T-helper 9 cell (primary cell): ENCODE results near the gene PDCD2L.
"Not testable (repeated sequence)": the region's sequence is repeated elsewhere in the genome, so short reads cannot be mapped to it uniquely, and the experiment has no call there.

Experiments used
- DNase-seq: peaks from one replicate; pipeline ENCODE4 v3.0.0-alpha.2; 2020
- total RNA-seq, 2 donors: gene quantifications; one replicate each; lab custom pipeline; 2026; lab: John Stamatoyannopoulos, UW

Gene PDCD2L, protein sequence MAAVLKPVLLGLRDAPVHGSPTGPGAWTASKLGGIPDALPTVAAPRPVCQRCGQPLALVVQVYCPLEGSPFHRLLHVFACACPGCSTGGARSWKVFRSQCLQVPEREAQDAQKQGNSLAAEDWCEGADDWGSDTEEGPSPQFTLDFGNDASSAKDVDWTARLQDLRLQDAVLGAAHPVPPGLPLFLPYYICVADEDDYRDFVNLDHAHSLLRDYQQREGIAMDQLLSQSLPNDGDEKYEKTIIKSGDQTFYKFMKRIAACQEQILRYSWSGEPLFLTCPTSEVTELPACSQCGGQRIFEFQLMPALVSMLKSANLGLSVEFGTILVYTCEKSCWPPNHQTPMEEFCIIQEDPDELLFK
- 2.2 to 6.1 reads per million in 2 donors for total RNA-seq

DNA sequence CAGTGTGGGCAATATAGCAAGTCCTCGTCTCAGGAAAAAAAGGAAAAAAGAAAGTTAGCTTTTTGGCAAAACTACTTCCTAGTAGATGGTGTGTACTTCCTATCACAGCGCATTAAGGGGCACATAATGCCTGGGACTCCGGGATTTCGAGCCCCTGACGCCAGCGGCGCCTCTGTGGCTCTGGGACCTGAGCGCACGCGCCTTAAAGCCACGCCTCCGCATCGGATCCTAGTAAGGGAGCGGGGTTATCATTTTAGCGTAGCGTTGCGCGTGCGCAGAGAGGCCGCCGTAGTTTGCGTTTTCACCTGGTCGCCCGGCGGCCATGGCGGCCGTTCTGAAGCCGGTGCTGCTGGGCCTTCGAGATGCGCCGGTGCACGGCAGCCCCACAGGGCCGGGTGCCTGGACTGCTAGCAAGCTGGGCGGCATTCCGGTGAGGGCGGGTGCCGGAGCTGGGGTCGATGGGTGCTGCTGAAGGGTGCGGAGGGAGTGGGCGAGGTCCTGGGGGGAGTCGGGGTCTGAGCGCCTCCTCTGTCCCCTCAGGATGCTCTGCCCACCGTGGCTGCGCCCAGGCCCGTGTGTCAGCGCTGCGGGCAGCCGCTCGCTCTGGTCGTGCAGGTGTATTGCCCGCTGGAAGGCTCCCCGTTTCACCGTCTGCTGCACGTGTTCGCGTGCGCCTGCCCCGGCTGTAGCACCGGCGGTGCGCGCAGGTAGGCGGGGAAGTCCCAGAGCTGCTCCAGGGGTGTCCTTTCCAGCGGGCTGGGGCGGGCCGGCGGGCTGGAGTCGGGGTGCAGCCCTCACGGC lies at the start of gene PDCD2L:
TSS of gene PDCD2L (plus strand) at position 291 of the 801 bp plus-strand sequence. CDS start at position 323, 32 bp downstream.
- peak; percentile 90 for DNase-seq

DNA sequence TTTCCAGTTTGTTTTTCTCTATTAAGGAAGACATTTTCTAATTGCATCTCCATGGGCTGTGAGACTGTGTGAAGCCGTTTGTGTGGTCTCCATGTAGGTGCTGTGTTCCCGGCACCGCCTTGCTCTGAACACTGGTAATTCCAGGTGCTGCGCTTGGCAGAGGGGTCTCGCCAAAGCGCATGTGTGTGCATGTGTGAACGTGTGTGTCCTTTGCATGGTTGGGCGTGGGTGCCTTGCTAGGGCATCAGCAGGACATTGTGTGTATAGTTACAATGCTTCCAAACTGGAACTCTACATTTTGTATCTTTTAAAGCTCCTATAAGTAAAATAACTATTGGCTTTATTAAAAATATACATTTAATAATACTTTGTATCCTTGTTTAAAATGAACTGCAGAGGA lies 49.0 kb upstream of the PDCD2L start:
- DNase-seq, result no peak

DNA sequence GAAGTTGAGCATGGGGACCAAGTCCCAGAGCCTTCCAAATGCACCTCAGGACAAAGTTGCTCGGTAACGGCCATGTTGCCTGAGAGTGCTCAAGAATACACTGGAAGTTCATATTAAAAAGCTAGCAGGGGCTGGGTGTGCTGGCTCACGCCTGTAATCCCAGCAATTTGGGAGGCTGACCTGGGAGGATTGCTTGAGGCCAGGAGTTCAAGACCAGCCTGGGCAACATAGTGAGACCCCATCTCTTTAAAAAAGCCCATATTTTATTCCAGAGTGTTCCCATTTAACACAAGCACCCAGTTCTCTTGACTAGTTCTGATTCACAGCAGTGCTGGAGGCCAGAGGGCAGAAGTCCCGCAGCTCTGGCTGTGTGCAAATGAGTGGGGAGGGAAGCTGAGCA lies 47.3 kb upstream of the PDCD2L start:
- no peak for DNase-seq

DNA sequence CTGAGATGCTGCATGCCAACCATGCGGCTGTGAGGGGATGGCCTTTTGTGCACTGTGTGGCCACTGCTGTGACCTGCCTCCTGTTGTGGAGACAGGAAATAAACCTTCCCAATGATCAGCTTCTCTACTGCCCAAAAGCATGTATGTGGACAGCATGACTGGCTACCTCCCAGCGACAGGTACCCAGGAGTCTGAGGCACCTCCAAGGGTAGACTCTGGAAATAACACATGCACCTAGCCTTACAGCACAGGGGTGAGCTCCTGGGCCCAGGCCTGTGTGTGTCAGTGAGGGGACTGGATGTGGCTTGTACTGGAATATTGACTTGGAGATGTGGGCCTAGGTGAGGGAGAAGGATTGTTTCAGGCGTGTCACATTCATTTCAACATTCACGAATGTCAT lies 46.8 kb upstream of the PDCD2L start:
- no peak for DNase-seq

DNA sequence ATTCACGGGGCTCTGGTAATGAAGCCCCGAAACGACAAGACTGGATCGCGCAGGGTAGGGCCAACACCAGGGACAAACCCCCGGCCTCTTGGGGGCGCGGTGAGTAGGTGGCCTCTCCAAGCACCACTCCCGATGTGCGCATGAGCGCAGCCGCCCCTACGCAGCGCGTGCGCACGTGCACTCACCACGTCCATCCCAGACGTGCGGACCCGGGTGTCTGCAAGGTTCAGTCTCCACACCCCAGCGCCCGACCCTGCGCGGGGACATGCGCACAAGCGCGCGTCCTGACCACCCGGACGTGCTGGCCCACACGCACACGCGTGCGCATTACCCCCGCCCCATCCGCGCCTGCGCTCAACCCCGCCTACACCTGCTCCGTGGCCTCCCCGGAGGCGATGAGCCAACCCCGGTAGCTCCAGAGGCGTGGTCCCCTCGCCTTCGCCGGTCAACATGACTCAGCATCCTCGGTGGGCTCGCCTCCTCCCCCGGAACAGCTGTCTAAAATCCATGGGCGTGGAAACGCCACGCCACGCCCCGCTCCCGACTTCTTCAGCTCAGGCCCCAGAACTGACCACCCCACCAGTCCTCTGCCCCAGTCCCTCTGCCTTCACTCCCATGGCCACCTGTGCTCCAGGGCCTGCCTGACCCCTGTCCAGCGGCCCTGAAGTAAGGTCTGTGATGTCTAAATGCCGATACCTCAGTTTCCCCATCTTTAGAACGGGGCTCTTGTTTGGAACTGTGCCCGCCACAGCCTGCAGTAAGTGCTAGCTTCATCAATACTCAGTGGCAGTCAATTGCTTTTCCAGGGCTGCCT lies 44.9 kb upstream of the PDCD2L start:
- peak; percentile 76 for DNase-seq

DNA sequence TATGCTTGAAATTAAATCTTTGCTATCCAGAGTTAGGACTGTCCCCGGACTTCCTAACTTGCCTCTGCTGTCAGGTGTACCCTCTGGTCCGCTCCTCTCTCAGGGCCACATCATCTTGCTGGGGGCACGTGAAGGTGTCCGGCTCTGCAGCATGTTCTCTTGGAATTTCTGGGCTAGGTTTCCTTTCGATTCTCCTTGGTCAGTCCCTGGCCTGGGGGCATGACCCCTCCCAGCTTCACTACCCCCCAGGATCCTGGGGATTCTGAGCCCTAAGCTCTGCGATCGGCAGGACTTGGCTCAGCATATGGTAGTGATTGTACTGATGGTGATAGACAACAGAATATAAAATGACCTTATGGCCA lies 44.3 kb upstream of the PDCD2L start:
- DNase-seq, result no peak

DNA sequence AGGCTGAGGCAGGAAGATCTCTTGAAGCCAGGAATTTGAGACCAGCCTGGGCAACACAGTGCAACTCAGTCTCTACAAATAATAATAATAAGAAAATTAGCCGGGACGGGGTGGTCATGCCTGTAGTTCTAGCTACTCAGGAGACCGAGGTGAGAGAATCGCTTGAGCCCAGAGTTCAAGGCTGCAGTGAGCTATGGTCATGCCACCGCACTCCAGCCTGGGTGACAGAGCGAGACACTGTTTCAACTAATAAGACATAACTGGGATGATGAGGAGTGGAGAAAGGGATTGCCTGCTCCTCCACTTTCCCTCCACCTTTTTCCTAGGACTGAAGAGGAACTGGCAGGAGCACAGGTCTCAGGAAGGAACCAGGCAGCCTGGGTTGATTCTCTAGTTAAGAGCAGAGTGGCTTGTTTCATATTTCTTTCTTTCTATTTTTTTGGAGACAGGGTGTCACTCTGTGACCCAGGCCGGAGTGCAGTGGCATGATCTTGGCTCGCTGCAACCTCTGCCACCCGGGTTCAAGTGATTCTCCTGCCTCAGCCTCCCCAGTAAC lies 43.8 kb upstream of the PDCD2L start:
- DNase-seq, result no peak

DNA sequence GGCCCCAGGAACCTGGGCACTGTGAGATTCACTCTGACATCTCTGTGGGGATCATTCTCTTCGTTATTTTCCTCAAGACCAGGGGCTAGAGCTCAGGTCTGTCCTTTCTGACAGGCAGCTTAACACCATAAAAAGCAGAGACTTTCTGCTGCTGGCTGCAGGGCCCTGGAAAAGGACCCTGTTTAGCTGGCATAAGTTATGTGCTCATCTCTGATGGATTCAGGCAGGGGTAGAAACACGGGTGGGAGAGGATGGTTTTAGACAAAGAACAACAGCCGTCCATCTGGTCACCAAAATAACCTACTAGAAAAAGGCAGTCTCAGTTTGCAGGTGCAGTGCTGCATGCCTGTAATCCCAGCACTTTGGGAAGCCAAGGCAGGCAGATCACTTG lies 41.5 kb upstream of the PDCD2L start:
- no peak for DNase-seq

DNA sequence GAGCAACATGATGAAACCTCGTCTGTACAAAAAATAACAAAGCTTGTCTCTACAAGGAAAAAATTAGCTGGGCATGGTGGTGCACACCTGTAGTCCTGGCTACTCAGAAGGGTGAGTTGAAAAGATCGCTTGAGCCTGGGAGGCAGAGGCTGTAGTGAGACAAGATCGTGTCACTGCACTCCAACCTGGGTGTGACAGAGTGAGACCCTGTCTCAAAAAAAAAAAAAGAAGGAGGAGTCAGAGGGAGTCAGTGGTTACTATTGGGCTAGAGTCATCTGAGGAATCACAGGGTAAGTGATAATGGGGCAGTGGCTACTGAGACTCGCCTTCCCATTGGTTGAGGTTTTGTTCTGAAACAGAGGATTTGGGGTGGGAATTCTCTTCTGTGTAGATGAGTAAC lies 41.1 kb upstream of the PDCD2L start:
- DNase-seq, result no peak

DNA sequence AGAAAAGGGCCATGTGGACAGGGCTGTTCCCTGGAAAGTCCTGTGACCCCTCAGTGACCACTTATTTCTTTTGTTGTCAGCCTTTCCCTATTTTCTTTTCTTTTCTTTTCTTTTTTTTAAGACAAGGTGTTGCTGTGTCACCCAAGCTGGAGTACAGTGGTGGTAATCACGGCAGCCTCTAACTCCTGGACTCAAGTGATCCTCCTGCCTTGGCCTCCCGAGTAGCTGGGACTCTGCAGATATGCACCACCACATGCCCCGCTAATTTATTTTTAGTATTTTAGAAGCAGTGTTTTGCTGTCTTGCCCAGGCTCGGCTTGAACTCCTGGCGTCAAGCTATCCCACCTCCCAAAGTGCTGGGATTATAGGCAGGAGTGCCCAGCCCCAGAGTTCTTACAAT lies 40.3 kb upstream of the PDCD2L start:
- no peak for DNase-seq

DNA sequence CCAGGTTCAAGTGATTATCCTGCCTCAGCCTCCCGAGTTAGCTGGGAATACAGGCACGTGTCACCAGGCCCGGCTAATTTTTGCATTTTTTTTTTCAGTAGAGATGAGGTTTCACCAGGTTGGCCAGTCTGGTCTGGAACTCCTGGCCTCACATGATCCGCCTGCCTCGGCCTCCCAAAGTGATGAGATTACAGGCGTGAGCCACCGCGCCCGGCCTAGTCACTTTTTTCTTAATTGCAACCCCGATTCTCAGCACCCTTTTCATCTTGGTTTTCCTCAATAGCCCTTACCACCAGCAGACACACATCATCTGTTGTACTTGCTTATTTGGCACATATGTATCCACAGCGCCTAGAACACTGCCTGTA lies 39.8 kb upstream of the PDCD2L start:
- no peak for DNase-seq

DNA sequence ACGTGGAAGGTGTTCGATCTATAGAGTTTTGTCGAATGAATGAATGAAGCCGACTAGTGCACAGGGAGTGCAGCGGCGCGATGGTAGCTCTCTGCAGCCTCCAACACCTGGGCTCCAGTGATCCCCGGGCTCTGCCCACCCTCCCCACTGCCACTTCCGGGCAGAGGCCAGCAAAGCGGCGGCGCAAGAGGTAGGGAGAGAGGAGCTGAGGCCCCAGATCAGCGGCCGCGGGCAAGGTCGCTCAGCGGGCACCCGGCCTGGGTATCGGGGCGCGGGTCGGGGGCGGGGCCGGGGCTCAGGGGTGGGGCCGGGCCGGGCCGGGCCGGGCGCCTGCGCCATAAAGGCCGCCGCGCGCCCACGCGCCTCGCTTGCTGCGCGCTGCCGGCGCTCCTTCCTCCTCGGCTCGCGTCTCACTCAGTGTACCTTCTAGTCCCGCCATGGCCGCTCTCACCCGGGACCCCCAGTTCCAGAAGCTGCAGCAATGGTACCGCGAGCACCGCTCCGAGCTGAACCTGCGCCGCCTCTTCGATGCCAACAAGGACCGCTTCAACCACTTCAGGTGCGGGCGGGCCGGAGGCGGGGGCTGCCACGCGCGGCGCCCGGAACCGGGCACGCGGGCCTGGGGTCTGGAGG lies 39.3 kb upstream of the PDCD2L start, which contains the start of gene GPI:
TSS of gene GPI (plus strand) at position 367 of the 633 bp plus-strand sequence. CDS start at position 438, 71 bp downstream.
- DNase-seq, result peak; percentile 66

DNA sequence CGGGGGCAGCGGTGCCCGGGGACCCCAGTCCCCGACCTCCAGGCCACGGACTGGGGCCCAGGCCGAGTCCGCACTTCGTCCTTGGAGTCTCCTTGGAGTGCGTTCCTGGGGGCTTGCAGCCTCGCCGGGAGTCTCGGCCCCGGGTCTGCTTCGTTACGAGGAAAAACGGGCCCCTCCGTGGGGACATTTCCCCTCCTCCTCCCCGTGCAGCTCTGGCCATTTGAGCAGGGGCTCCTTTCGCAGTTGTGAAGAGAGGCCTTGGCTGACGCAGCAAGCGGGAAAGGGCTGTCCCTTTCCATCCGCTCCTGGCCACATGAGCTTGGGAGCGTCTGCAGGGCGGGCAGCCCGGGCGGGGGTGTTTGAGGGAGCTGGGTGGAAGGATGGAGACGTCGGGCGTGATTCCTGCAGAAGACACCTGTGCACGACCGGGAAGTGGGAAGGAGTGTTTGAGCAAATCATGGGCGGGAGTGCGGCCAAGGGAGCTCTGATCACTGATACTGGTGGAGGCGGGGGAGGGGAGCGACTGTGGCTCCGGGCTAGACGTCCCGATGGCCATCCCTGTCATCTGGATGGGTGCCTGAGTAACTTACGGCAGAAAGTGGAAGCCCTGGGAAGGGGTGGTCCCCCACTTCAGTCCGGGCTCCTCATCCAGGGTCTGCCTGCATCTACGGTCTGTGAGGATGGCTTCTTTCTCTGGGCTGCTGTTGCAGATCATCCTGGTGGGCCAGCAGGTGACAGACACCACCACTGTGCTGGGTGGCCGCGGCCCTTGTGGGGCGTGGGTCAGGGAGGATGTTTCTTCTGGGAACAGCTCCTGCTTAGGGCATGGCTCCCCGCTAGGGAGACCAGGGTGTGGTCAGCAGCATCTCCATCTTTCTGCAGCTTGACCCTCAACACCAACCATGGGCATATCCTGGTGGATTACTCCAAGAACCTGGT lies 38.5 kb upstream of the PDCD2L start:
- DNase-seq, result no peak

DNA sequence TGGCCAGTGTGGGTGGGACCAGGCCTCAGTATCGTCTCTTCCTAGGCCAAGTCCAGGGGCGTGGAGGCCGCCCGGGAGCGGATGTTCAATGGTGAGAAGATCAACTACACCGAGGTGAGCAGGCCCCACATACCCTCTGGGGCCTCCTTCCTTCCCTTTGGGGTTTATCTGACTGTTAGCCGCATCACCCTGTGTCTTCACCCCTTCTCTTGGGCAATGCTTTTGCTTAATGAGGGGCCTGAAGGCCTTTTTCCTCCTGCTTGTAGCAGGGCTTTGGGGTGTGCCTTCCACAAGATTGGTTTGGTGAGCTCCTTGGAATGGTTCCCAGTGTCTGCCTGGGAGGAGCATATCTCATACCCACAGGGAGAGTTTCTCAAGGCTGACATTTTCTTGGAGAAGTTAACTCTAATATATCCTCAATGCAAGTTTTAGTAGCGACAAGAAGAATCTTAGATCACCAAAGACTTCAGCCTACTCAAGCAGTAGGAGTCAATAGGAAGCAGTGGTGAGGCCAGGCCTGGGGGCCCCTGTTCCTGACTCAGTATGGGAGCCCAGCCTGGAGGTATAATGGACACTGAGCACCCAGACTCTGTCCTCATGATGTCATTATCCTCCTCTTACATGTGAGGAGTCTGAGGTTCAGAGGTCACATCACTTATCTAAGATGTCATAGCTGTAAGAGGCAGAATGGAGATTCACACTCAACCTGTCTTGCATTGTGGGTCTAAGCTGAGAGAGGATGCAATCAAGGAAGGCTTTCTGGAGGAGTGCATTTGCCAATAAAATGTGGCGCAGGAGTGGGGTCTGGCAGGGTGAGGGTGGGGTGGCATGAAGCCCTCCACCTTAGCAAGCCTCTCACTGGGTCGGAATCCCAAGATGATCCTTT lies 37.2 kb upstream of the PDCD2L start:
- no peak for DNase-seq

DNA sequence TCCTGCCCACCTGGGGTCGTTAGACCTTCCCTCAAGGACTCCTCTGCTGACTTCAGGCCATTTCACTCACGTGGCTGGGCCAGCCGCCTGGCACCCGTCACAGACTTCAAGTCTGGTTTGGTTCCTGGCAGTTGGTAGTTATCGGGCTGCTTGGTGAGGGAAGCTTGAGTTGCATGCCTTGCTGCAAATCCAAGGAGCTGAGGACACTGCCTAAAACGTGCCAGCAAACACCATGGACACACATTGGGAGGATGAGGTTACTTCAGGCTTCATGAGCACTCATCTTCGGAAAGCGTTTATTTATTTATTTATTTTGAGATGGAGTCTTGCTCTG lies 36.6 kb upstream of the PDCD2L start:
- no peak for DNase-seq

DNA sequence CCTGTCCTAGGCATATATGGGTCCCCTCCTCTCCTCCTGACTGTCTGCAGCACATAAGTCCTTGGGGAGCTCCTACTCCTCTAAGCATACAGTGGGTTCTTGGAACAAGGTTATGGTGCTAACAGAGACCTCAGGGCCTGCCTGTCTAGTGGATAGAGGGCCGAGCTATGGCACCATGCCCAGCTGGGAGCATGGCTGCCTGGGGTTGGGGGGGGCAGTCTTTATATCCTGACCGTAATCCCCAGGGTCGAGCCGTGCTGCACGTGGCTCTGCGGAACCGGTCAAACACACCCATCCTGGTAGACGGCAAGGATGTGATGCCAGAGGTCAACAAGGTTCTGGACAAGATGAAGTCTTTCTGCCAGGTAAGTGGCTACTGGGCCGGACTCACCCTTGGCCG lies 35.9 kb upstream of the PDCD2L start:
- DNase-seq, result no peak

DNA sequence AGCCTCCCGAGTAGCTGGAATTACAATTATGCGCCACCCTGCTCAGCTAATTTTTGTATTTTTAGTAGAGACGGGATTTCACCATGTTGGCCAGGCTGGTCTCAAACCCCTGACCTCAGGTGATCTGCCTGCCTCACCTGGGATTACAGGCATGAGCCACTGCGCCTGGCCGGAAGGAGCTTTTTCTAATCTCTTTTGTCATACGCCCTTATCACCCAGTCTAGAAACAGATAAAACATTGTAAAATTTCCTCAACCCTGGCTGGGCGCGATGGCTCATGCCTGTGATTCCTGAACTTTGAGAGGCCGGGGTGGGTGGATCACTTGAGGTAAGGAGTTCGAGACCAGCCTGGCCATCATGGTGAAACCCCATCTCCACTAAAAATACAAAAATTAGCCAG lies 35.0 kb upstream of the PDCD2L start:
- not testable (repeated sequence) for DNase-seq

DNA sequence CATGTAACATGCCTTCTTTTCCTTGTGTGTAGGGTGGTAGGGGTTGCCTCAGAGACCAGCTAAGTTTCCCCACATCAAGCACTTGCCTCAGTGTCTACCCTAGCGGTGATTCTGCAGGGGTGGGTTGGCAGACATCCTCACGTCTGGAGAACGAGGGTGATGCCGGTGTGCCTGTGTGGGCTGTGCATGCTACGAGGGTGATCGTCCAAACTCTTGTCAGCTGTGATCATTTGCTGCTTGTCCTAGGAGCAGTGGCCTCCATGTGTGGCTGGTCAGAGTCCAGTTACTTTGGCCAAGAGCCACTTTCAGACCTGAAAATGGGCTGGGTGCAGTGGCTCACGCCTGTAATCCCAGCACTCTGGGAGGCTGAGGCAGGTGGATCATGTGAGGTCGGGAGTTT lies 34.1 kb upstream of the PDCD2L start:
- DNase-seq, result no peak

DNA sequence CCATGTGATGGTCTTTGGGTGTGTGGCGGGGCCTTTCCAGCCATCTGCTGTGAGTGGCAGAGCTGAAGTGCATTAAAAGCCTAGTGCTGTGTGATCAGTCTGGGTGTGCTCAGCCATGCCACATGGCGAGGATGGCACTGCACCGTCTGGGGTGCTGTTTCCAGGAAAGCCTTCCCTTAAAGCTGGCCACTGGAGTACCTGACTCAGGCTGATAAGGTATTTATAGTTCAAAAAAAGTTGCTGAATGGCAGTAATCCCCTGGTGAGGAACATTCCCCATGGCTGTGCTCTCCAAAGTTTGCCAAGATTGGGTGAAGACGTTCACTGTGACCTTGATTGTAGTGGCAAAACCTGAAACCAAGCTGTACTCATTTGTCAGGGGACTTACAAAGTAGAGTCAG lies 33.2 kb upstream of the PDCD2L start:
- no peak for DNase-seq

DNA sequence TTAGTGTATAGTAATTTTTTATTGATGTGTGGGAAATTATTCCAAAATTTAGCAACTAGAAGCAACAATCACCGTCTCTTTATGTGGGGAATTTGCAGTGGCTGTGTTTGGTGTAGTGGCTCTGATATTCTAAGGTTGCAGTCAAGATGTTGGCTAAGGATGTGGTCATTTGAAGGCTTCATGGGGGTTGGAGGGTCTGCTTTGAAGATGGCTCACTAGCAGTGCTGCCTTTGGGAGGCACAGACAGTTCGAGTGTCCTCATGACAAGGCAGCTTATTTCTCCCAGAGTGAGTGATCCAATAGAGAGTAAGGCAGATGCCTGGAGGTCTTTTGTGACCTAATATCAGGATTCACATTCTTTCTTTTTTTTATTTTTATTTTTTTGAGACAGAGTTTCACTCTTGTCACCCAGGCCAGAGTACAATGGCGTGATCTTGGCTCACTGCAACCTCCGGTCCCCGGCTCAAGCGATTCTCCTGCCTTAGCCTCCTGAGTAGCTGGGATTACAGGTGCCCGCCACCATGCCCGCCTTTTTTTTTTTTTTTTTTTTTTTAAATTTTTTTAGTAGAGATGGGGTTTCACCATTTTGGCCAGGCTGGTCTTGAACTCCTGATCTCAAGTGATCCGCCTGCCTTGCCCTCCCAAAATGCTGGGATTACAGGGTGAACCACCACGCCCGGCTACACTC lies 30.5 kb upstream of the PDCD2L start:
- DNase-seq, result no peak
